OCI-M2 (cell line): ENCODE results near the gene WDR48.
"Not testable (repeated sequence)": the region's sequence is repeated elsewhere in the genome, so short reads cannot be mapped to it uniquely, and the experiment has no call there.

Experiments
- DNase-seq: peaks from one replicate; lab custom pipeline; 2025; ENCODE audit not compliant: unreplicated experiment; lab: John Stamatoyannopoulos, UW

WDR48 gene

GRCh38 chr3:39051649-39052561 is at the start of gene WDR48, which contains the start of gene SCN11A:
WDR48 (plus strand) TSS chr3:39052016; CDS start chr3:39052026, 10 bp downstream.
SCN11A (minus strand) TSS chr3:39051944; CDS start chr3:38950362, 101,582 bp downstream.
- DNase-seq = peak; percentile 55

GRCh38 chr3:39005295-39005694 is 46.5 kb upstream of the WDR48 start:
- DNase-seq = no peak

- no peak for DNase-seq
Measured at GRCh38 chr3:39011191-39011736, 40.6 kb upstream of the WDR48 start.

GRCh38 chr3:39013289-39013688 is 38.5 kb upstream of the WDR48 start:
- DNase-seq = no peak

GRCh38 chr3:39013921-39014509 is 37.8 kb upstream of the WDR48 start:
- no peak for DNase-seq

GRCh38 chr3:39015418-39015817 is 36.4 kb upstream of the WDR48 start:
- DNase-seq = no peak

- no peak for DNase-seq
Measured at GRCh38 chr3:39019299-39019698, 32.5 kb upstream of the WDR48 start.

- no peak for DNase-seq
Measured at GRCh38 chr3:39021029-39021428, 30.8 kb upstream of the WDR48 start.

- DNase-seq = no peak
Measured at GRCh38 chr3:39021465-39022285, 30.1 kb upstream of the WDR48 start.

- DNase-seq = no peak
Measured at GRCh38 chr3:39022286-39022630, 29.6 kb upstream of the WDR48 start.

- DNase-seq = no peak
Measured at GRCh38 chr3:39024497-39024896, 27.3 kb upstream of the WDR48 start.

- no peak for DNase-seq
Measured at GRCh38 chr3:39025222-39025970, 26.4 kb upstream of the WDR48 start.

- no peak for DNase-seq
Measured at GRCh38 chr3:39028546-39028945, 23.3 kb upstream of the WDR48 start.

GRCh38 chr3:39029556-39029955 is 22.3 kb upstream of the WDR48 start:
- DNase-seq = no peak

GRCh38 chr3:39038165-39038564 is 13.7 kb upstream of the WDR48 start:
- no peak for DNase-seq

- DNase-seq = no peak
Measured at GRCh38 chr3:39050029-39050428, 1.8 kb upstream of the WDR48 start.

- DNase-seq = no peak
Measured at GRCh38 chr3:39052583-39052982, 767 bp downstream of the WDR48 start.

GRCh38 chr3:39053696-39054095 is 1.9 kb downstream of the WDR48 start:
- DNase-seq = no peak

- no peak for DNase-seq
Measured at GRCh38 chr3:39056151-39056550, 4.3 kb downstream of the WDR48 start.

- DNase-seq = not testable (repeated sequence)
Measured at GRCh38 chr3:39061228-39061627, 9.4 kb downstream of the WDR48 start.

- no peak for DNase-seq
Measured at GRCh38 chr3:39062180-39062579, 10.4 kb downstream of the WDR48 start.
